RWPE2 (cell line): ENCODE results near the gene CORO2A.

Source experiments
- ATAC-seq: fragments of 200-7000 bp; cut with Tn5 transposase; 3 replicates; pipeline ENCODE4 v1.9.1; 2021; ENCODE audit warnings: low read depth
- DNase-seq: peaks from one replicate; pipeline ENCODE4 v3.0.0-alpha.2; 2020; ENCODE audit warnings: low spot score
- H3K27ac ChIP-seq: fragments of 450-650 bp; 2 replicates; pipeline ENCODE4 v1.5.1; 2017; ENCODE audit warnings: mild to moderate bottlenecking; ENCODE audit not compliant: poor library complexity, severe bottlenecking
- H3K27me3 ChIP-seq: fragments of 250-450 bp; sonication (Bioruptor Pico); 2 replicates; pipeline ENCODE4 v1.5.1; 2021; ENCODE audit warnings: mild to moderate bottlenecking, moderate library complexity; ENCODE audit not compliant: insufficient read depth, poor library complexity, severe bottlenecking
- H3K36me3 ChIP-seq: fragments of 250-450 bp; sonication (Bioruptor Pico); 2 replicates; pipeline ENCODE4 v1.5.1; 2020; ENCODE audit warnings: low read depth, mild to moderate bottlenecking, moderate library complexity
- H3K4me1 ChIP-seq: fragments of 250-450 bp; sonication (Bioruptor Pico); 2 replicates; pipeline ENCODE4 v1.5.1; 2021; ENCODE audit warnings: mild to moderate bottlenecking, moderate library complexity; ENCODE audit not compliant: insufficient read depth, poor library complexity, severe bottlenecking
- H3K4me3 ChIP-seq: fragments of 250-450 bp; sonication (Bioruptor Pico); 2 replicates; pipeline ENCODE4 v1.5.1; 2021; ENCODE audit warnings: mild to moderate bottlenecking, moderate library complexity; ENCODE audit not compliant: severe bottlenecking
- H3K9me3 ChIP-seq: fragments of 250-450 bp; sonication (Bioruptor Pico); 2 replicates; pipeline ENCODE4 v1.5.1; 2021; ENCODE audit warnings: mild to moderate bottlenecking, moderate library complexity; ENCODE audit not compliant: severe bottlenecking
- TF ChIP-seq, protein P1 (sequence below): fragments of 450-650 bp; IDR thresholded peaks from one replicate; pipeline ENCODE4 v1.5.1; 2017; ENCODE audit warnings: mild to moderate bottlenecking, moderate library complexity; ENCODE audit not compliant: poor library complexity, severe bottlenecking

Gene CORO2A

GRCh38 chr9:98226957-98227356, 34.5 kb upstream of the CORO2A start:
- Histone ChIP-seq H3K27ac (peak overlapping the region; percentile 99), H3K27me3 (no peaks in the 10 kb centered on the region), H3K9me3 (no peaks in the 10 kb centered on the region), H3K4me1 (peaks cover 48% of the 10 kb centered on the region), H3K4me3 (no peak overlapping the region), H3K36me3 (peaks cover 90% of the 10 kb centered on the region)
- DNase-seq (no peak), ATAC-seq (no peak)
- TF ChIP-seq, protein P1, sequence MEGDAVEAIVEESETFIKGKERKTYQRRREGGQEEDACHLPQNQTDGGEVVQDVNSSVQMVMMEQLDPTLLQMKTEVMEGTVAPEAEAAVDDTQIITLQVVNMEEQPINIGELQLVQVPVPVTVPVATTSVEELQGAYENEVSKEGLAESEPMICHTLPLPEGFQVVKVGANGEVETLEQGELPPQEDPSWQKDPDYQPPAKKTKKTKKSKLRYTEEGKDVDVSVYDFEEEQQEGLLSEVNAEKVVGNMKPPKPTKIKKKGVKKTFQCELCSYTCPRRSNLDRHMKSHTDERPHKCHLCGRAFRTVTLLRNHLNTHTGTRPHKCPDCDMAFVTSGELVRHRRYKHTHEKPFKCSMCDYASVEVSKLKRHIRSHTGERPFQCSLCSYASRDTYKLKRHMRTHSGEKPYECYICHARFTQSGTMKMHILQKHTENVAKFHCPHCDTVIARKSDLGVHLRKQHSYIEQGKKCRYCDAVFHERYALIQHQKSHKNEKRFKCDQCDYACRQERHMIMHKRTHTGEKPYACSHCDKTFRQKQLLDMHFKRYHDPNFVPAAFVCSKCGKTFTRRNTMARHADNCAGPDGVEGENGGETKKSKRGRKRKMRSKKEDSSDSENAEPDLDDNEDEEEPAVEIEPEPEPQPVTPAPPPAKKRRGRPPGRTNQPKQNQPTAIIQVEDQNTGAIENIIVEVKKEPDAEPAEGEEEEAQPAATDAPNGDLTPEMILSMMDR: no peak

- Histone ChIP-seq H3K9me3 (no peaks in the 10 kb centered on the region), H3K36me3 (peaks cover 90% of the 10 kb centered on the region), H3K4me1 (peaks cover 45% of the 10 kb centered on the region), H3K4me3 (no peak overlapping the region), H3K27ac (peak overlapping the region; percentile 99), H3K27me3 (no peaks in the 10 kb centered on the region)
- ATAC-seq (no peak), DNase-seq (no peak)
- TF ChIP-seq, protein P1: no peak
These were observed 34.1 kb upstream of the CORO2A start for GRCh38 chr9:98226516-98226915.

DNA sequence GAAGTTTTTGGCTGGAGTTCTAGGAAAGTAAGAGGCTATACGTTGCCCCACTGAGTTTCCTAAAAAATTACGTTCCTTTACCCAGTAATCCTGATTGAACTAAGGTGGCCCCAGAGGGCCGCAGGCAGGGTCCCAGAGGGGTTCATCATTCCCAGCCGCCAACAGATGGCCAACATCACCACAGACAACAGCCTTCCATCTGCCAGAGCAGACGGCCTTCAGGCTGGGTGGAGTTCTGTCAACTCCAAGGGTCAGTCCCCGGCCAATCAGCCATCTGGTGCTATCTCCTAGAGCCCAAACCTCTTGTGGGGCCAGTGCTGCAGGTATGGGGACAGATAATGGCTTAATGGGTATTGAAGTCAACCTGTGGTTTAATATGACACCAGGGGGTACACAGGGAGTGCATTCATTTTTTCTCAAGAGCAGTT, 32.6 kb upstream of the CORO2A start:
- DNase-seq (no peak), ATAC-seq (no peak)
- no peaks in the 10 kb centered on the region for H3K27me3 ChIP-seq
- peak overlapping the region; percentile 99 for H3K27ac ChIP-seq
- H3K36me3 ChIP-seq: peaks cover 90% of the 10 kb centered on the region
- no peak overlapping the region for H3K4me3 ChIP-seq
- TF ChIP-seq, protein P1: no peak
- peaks cover 41% of the 10 kb centered on the region for H3K4me1 ChIP-seq
- no peaks in the 10 kb centered on the region for H3K9me3 ChIP-seq

DNA sequence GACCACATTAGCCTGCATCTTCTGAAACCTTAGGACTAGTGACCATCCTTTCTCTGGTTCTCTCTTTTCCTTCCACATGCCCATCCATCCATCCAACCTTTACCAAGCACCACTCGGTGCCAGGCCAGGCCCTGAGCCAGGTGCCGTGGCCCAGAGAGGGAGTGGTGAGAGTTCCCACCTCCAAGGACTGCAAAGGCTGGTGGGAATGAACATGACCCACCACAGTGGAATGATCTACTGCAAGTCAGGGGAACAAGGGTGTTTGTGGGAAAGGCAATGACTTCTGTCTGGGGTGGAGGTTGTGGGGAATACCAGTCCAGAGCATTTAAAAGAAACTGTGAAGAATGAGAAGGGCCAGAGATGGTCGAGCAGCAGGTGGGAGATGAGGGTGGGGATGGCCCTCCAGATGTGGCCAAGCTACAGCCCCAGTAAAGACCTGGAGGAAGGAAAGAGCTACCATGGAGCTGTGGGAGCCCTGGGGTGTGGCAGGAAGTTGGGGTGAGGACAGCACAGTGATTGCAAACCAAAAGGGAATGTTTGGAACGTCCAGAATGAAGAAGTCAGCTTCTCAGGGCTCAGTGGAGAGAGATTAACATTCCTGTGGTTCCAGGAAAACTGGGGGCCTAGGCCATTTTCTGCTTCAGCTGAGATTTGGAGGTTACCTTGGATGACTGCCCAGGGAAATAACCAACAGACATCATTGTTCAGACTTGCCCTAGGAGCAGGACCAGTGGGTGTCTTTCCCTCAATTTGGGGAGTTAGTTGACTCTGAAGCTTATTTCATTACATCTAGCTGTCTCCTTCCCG, 30.7 kb upstream of the CORO2A start:
- H3K27ac ChIP-seq: peak overlapping the region; percentile 99
- H3K27me3 ChIP-seq: no peaks in the 10 kb centered on the region
- DNase-seq (peak; percentile 90), ATAC-seq (peak; percentile 94)
- peaks cover 90% of the 10 kb centered on the region for H3K36me3 ChIP-seq
- peaks cover 53% of the 10 kb centered on the region for H3K4me1 ChIP-seq
- TF ChIP-seq, protein P1: no peak
- no peaks in the 10 kb centered on the region for H3K9me3 ChIP-seq
- no peak overlapping the region for H3K4me3 ChIP-seq

- peaks cover 90% of the 10 kb centered on the region for H3K36me3 ChIP-seq
- no peak overlapping the region for H3K4me3 ChIP-seq
- H3K27ac ChIP-seq: peak overlapping the region; percentile 99
- TF ChIP-seq, protein P1: no peak
- peaks cover 41% of the 10 kb centered on the region for H3K4me1 ChIP-seq
- no peaks in the 10 kb centered on the region for H3K27me3 ChIP-seq
- no peaks in the 10 kb centered on the region for H3K9me3 ChIP-seq
- ATAC-seq (no peak), DNase-seq (no peak)
These were observed 28.5 kb upstream of the CORO2A start for GRCh38 chr9:98220911-98221310.
